H9 (cell line): ENCODE results near the gene SNRNP25. TPM values are rescaled to one million over a fixed set of nuclear protein-coding genes. Genes with fewer than 3 reads are reported as not detected.

Experiments
- DNase-seq: peaks from one replicate; pipeline ENCODE4 v3.0.0-alpha.2; 2017
- H2AFZ ChIP-seq: one replicate; pipeline ENCODE4 v1.6.1; 2013; ENCODE audit warnings: mild to moderate bottlenecking, low read length, control low read depth, moderate library complexity
- H2AK5ac ChIP-seq: 2 replicates; pipeline ENCODE4 v1.6.1; 2013; ENCODE audit warnings: low read length, control low read depth, mixed read lengths; ENCODE audit not compliant: insufficient read length
- H2BK120ac ChIP-seq: one replicate; pipeline ENCODE4 v1.6.1; 2013; ENCODE audit warnings: low read depth, mild to moderate bottlenecking, low read length, control low read depth, inconsistent platforms; ENCODE audit not compliant: poor library complexity, severe bottlenecking
- H2BK12ac ChIP-seq: 2 replicates; pipeline ENCODE4 v1.6.1; 2013; ENCODE audit warnings: low read length, control low read depth, mixed read lengths, low read depth; ENCODE audit not compliant: insufficient read length
- H2BK15ac ChIP-seq: 2 replicates; pipeline ENCODE4 v1.6.1; 2013; ENCODE audit warnings: low read depth, low read length, control low read depth
- H2BK20ac ChIP-seq: one replicate; pipeline ENCODE4 v1.6.1; 2013; ENCODE audit warnings: low read depth, mild to moderate bottlenecking, low read length, control low read depth, inconsistent platforms; ENCODE audit not compliant: poor library complexity, severe bottlenecking
- H2BK5ac ChIP-seq: 2 replicates; pipeline ENCODE4 v1.6.1; 2013; ENCODE audit warnings: low read length, control low read depth, mixed read lengths; ENCODE audit not compliant: insufficient read length
- H3K14ac ChIP-seq: 2 replicates; pipeline ENCODE4 v1.6.1; 2013; ENCODE audit warnings: low read length, control low read depth; ENCODE audit not compliant: insufficient read depth
- H3K18ac ChIP-seq: 2 replicates; pipeline ENCODE4 v1.6.1; 2013; ENCODE audit warnings: low read depth, mild to moderate bottlenecking, mixed read lengths, low read length, control low read depth; ENCODE audit not compliant: insufficient read length
- H3K23ac ChIP-seq: 2 replicates; pipeline ENCODE4 v1.6.1; 2013; ENCODE audit warnings: low read length, control low read depth, mixed read lengths, low read depth; ENCODE audit not compliant: insufficient read length
- H3K23me2 ChIP-seq: 2 replicates; pipeline ENCODE4 v1.6.1; 2013; ENCODE audit warnings: low read depth, mild to moderate bottlenecking, mixed read lengths, low read length, control low read depth; ENCODE audit not compliant: insufficient read length, poor library complexity, severe bottlenecking
- H3K27ac ChIP-seq: 2 replicates; pipeline ENCODE4 v1.5.1; 2013; ENCODE audit warnings: low read length, control low read depth, mixed read lengths, low read depth; ENCODE audit not compliant: insufficient read length
- H3K27me3 ChIP-seq: 2 replicates; pipeline ENCODE4 v1.6.1; 2013; ENCODE audit warnings: low read length, control low read depth, inconsistent platforms; ENCODE audit not compliant: insufficient read depth
- H3K4ac ChIP-seq: 2 replicates; pipeline ENCODE4 v1.6.1; 2013; ENCODE audit warnings: low read depth, mild to moderate bottlenecking, control low read depth, inconsistent platforms, low read length, moderate library complexity
- H3K4me1 ChIP-seq: 2 replicates; pipeline ENCODE4 v1.6.1; 2013; ENCODE audit warnings: low read length, control low read depth, inconsistent platforms; ENCODE audit not compliant: insufficient read depth
- H3K4me2 ChIP-seq: 2 replicates; pipeline ENCODE4 v1.6.1; 2013; ENCODE audit warnings: low read length, control low read depth, mixed read lengths; ENCODE audit not compliant: insufficient read length, insufficient read depth
- H3K56ac ChIP-seq: 2 replicates; pipeline ENCODE4 v1.6.1; 2013; ENCODE audit warnings: low read depth, mild to moderate bottlenecking, mixed read lengths, low read length, control low read depth; ENCODE audit not compliant: insufficient read length
- H3K79me1 ChIP-seq: 2 replicates; pipeline ENCODE4 v1.6.1; 2013; ENCODE audit warnings: low read depth, mild to moderate bottlenecking, moderate library complexity, low read length, control low read depth, inconsistent platforms; ENCODE audit not compliant: insufficient read depth, poor library complexity, severe bottlenecking
- H3K79me2 ChIP-seq: 2 replicates; pipeline ENCODE4 v1.6.1; 2013; ENCODE audit warnings: low read length, control low read depth, inconsistent platforms; ENCODE audit not compliant: insufficient read depth
- H3K9ac ChIP-seq: 2 replicates; pipeline ENCODE4 v1.6.1; 2013; ENCODE audit warnings: low read length, control low read depth, mixed read lengths; ENCODE audit not compliant: insufficient read length; ENCODE audit errors: extremely low read depth
- H3K9me3 ChIP-seq: one replicate; pipeline ENCODE4 v1.6.1; 2013; ENCODE audit warnings: low read depth, low read length, inconsistent platforms; ENCODE audit not compliant: control insufficient read depth
- H3T11ph ChIP-seq: one replicate; pipeline ENCODE4 v1.6.1; 2013; ENCODE audit warnings: mild to moderate bottlenecking, low read length, control low read depth, inconsistent platforms
- H4K20me1 ChIP-seq: one replicate; pipeline ENCODE4 v1.6.1; 2013; ENCODE audit not compliant: control insufficient read depth, insufficient read length, insufficient read depth
- H4K5ac ChIP-seq: 2 replicates; pipeline ENCODE4 v1.6.1; 2013; ENCODE audit warnings: low read depth, mild to moderate bottlenecking, mixed read lengths, low read length, control low read depth; ENCODE audit not compliant: insufficient read length
- H4K8ac ChIP-seq: replicated peaks from 2 replicates; pipeline ENCODE4 v1.6.1; 2013; ENCODE audit warnings: low read length, control low read depth, mixed read lengths, low read depth; ENCODE audit not compliant: insufficient read length
- H4K91ac ChIP-seq: 2 replicates; pipeline ENCODE4 v1.6.1; 2013; ENCODE audit warnings: low read depth, mild to moderate bottlenecking, moderate library complexity, mixed read lengths, low read length, control low read depth; ENCODE audit not compliant: insufficient read length
- H3K27ac Mint-ChIP-seq, 3 experiments: 2 replicates in 2 of 3; 3 replicates in 1 of 3; pipeline ENCODE4 v1.8.0; 2020 to 2021; ENCODE audit warnings: mixed read lengths in 3 of 3, mild to moderate bottlenecking in 1 of 3, moderate library complexity in 1 of 3
- H3K27me3 Mint-ChIP-seq: 2 replicates; pipeline ENCODE4 v1.8.0; 2021; ENCODE audit warnings: low read depth, mild to moderate bottlenecking, moderate library complexity, mixed read lengths
- H3K36me3 Mint-ChIP-seq, 3 experiments: 2 replicates in 2 of 3; 3 replicates in 1 of 3; pipeline ENCODE4 v1.8.0; 2020 to 2021; ENCODE audit warnings: low read depth in 3 of 3, mixed read lengths in 3 of 3; ENCODE audit not compliant: insufficient read depth in 1 of 3
- H3K4me1 Mint-ChIP-seq, 2 experiments: 2 replicates each; pipeline ENCODE4 v1.8.0; 2020; ENCODE audit warnings: mixed read lengths in 2 of 2
- H3K4me3 Mint-ChIP-seq, 2 experiments: 2 replicates in 1 of 2; 3 replicates in 1 of 2; pipeline ENCODE4 v1.8.0; 2020 to 2021; ENCODE audit warnings: mild to moderate bottlenecking in 2 of 2, mixed read lengths in 2 of 2, moderate library complexity in 1 of 2
- H3K9me3 Mint-ChIP-seq, 2 experiments: 2 replicates in 1 of 2; 3 replicates in 1 of 2; pipeline ENCODE4 v1.8.0; 2020; ENCODE audit warnings: mild to moderate bottlenecking in 2 of 2, mixed read lengths in 2 of 2, moderate library complexity in 1 of 2
- CTCF ChIP-seq: fragments of 200-600 bp; sonication (generic); conservative IDR thresholded peaks from 3 replicates; pipeline ENCODE4 v1.8.0; 2021; ENCODE audit warnings: antibody characterized with exemption, mild to moderate bottlenecking
- WGBS: extraction: QIAGEN DNeasy Blood & Tissue Kit; methylation state at CpG from one replicate; pipeline ENCODE4 v1.1.7; 2013; ENCODE audit warnings: missing lambda C conversion rate, low lambda C conversion rate, mixed read lengths; ENCODE audit not compliant: insufficient read length; ENCODE audit errors: extremely low coverage; 5-methylcytosine and 5-hydroxymethylcytosine counted together
- total RNA-seq: library from RNA; stranded (reverse); gene quantifications from 2 replicates; pipeline ENCODE4 v1.2.1, GENCODE V29; 2021

The SNRNP25 gene
- total RNA-seq, 1 experiment from 2014 or later: 78.5 TPM

- Histone ChIP-seq H3K56ac (no peak overlapping the region), H3K4me2 (no peak overlapping the region), H3K9me3 (no peaks in the 10 kb centered on the region), H4K8ac (no peak overlapping the region), H3K18ac (no peak overlapping the region), H2BK120ac (no peak overlapping the region), H3K27me3 (no peaks in the 10 kb centered on the region), H2AK5ac (no peak overlapping the region), H4K91ac (no peak overlapping the region), H3K79me1 (no peaks in the 10 kb centered on the region), H2BK15ac (no peak overlapping the region), H3K4me1 (no peaks in the 10 kb centered on the region), H3K14ac (no peak overlapping the region), H2AFZ (no peak overlapping the region), H3K23ac (no peak overlapping the region), H3T11ph (no peak overlapping the region), H2BK5ac (no peak overlapping the region), H4K5ac (no peak overlapping the region), H4K20me1 (peaks cover 2% of the 10 kb centered on the region), H3K4ac (no peak overlapping the region), H2BK12ac (no peak overlapping the region), H3K23me2 (no peaks in the 10 kb centered on the region), H3K9ac (no peak overlapping the region), H3K27ac (no peak overlapping the region), H2BK20ac (no peak overlapping the region), H3K79me2 (no peaks in the 10 kb centered on the region)
- no peaks in the 10 kb centered on the region for H3K9me3 Mint-ChIP-seq
- 0 out of 7 replicates have a peak overlapping the region, but pooled peaks of 1 of the 3 experiments have one; percentile 24 for H3K27ac Mint-ChIP-seq
- no CpG with 5 or more reads among the region's 7 CpGs for WGBS
- no peak for DNase-seq
- H3K36me3 Mint-ChIP-seq: peaks cover 8 to 47% (median 30%) of the 10 kb centered on the region in 3 experiments; a peak in 6 of 7 replicates
- H3K27me3 Mint-ChIP-seq: no peaks in the 10 kb centered on the region; the same call in 1 of the 2 replicates
- no peak for TF ChIP-seq CTCF
- H3K4me1 Mint-ChIP-seq: peaks cover 7 to 8% of the 10 kb centered on the region in 2 experiments; a peak in 3 of 4 replicates
- no peak overlapping the region for H3K4me3 Mint-ChIP-seq
Observed at GRCh38 chr16:84718-85406, 31.2 kb downstream of the SNRNP25 start.
